Neural progenitor cell (in vitro differentiated cells): ENCODE results near the gene TMEM263. TPM values are rescaled to one million over a fixed set of nuclear protein-coding genes. Genes with fewer than 3 reads are reported as not detected.

ENCODE experiments used
- DNase-seq: peaks from one replicate; pipeline ENCODE4 v3.0.0-alpha.2; 2016; ENCODE audit warnings: low spot score
- H2AFZ ChIP-seq: fragments of 200-600 bp; sonication (generic); replicated peaks from 2 replicates; pipeline ENCODE4 v1.6.1; 2016; ENCODE audit warnings: antibody characterized with exemption
- H3F3A ChIP-seq: fragments of 200-600 bp; sonication (generic); 2 replicates; pipeline ENCODE4 v1.6.1; 2016; ENCODE audit warnings: antibody characterized with exemption, low read depth
- H3K27ac ChIP-seq: fragments of 200-600 bp; sonication (generic); 2 replicates; pipeline ENCODE4 v1.5.1; 2016; ENCODE audit warnings: mild to moderate bottlenecking
- H3K27me3 ChIP-seq: fragments of 200-600 bp; sonication (generic); 2 replicates; pipeline ENCODE4 v1.6.1; 2016; ENCODE audit warnings: mild to moderate bottlenecking, moderate library complexity
- H3K36me3 ChIP-seq: fragments of 200-600 bp; sonication (generic); 2 replicates; pipeline ENCODE4 v1.5.1; 2016
- H3K4me1 ChIP-seq: fragments of 200-600 bp; sonication (generic); 2 replicates; pipeline ENCODE4 v1.6.1; 2016; ENCODE audit warnings: mixed run types
- H3K4me2 ChIP-seq: fragments of 200-600 bp; sonication (generic); 2 replicates; pipeline ENCODE4 v1.6.1; 2016
- H3K4me3 ChIP-seq: fragments of 200-600 bp; sonication (generic); 2 replicates; pipeline ENCODE4 v1.5.1; 2016
- H3K79me2 ChIP-seq: fragments of 200-600 bp; sonication (generic); 2 replicates; pipeline ENCODE4 v1.6.1; 2016; ENCODE audit warnings: low read depth
- H3K9ac ChIP-seq: fragments of 200-600 bp; sonication (generic); 2 replicates; pipeline ENCODE4 v1.6.1; 2016
- H3K9me3 ChIP-seq: fragments of 200-600 bp; sonication (generic); 2 replicates; pipeline ENCODE4 v1.5.1; 2016; ENCODE audit warnings: low read depth
- H4K20me1 ChIP-seq: fragments of 200-600 bp; sonication (generic); 2 replicates; pipeline ENCODE4 v1.6.1; 2016; ENCODE audit warnings: low read depth
- H3K27ac Mint-ChIP-seq: 3 replicates; pipeline ENCODE4 v1.8.0; 2021; ENCODE audit warnings: mixed read lengths
- H3K27me3 Mint-ChIP-seq: 2 replicates; pipeline ENCODE4 v1.8.0; 2022; ENCODE audit warnings: low read depth, mild to moderate bottlenecking, inconsistent platforms, moderate library complexity, mixed read lengths; ENCODE audit not compliant: insufficient read depth
- H3K36me3 Mint-ChIP-seq: 3 replicates; pipeline ENCODE4 v1.8.0; 2021; ENCODE audit warnings: mixed read lengths
- H3K4me1 Mint-ChIP-seq: 3 replicates; pipeline ENCODE4 v1.8.0; 2021; ENCODE audit warnings: mixed read lengths
- H3K4me3 Mint-ChIP-seq: 3 replicates; pipeline ENCODE4 v1.8.0; 2021; ENCODE audit warnings: mild to moderate bottlenecking, moderate library complexity, mixed read lengths
- H3K9me3 Mint-ChIP-seq: 3 replicates; pipeline ENCODE4 v1.8.0; 2020; ENCODE audit warnings: mixed read lengths
- CTCF ChIP-seq: fragments of 200-600 bp; sonication (generic); IDR thresholded peaks from 2 replicates; pipeline ENCODE4 v1.5.1; 2017; ENCODE audit warnings: antibody characterized with exemption, mild to moderate bottlenecking
- EZH2 ChIP-seq: fragments of 200-600 bp; sonication (generic); IDR thresholded peaks from 2 replicates; pipeline ENCODE4 v1.6.1; 2017; ENCODE audit warnings: antibody characterized with exemption, mild to moderate bottlenecking, moderate library complexity
- EZH2phosphoT487 ChIP-seq: fragments of 200-600 bp; sonication (generic); IDR thresholded peaks from 2 replicates; pipeline ENCODE4 v1.6.1; 2017; ENCODE audit warnings: antibody characterized with exemption
- total RNA-seq: library from RNA; depleted of rRNA; stranded (reverse); fragments of >200 nt; gene quantifications from 2 replicates; pipeline ENCODE4 v1.2.3, GENCODE V29; 2015; ENCODE audit warnings: low replicate concordance

The TMEM263 gene
- total RNA-seq, 1 donor from 2014 or later: 39.7 TPM

GRCh38 chr12:106960443-106960842 is 4.7 kb downstream of the TMEM263 start:
- H3K4me1 ChIP-seq: no peaks in the 10 kb centered on the region
- H3K27me3 ChIP-seq: no peaks in the 10 kb centered on the region
- H3K9ac ChIP-seq: no peak overlapping the region
- H3K4me3 ChIP-seq: no peak overlapping the region
- no peaks in the 10 kb centered on the region for H3K27me3 Mint-ChIP-seq
- H4K20me1 ChIP-seq: peaks cover 23% of the 10 kb centered on the region
- H3K27ac Mint-ChIP-seq: no peak overlapping the region
- peaks cover 17% of the 10 kb centered on the region for H3K4me1 Mint-ChIP-seq
- TF ChIP-seq CTCF (no peak), EZH2phosphoT487 (no peak), EZH2 (no peak)
- H3K9me3 ChIP-seq: no peaks in the 10 kb centered on the region
- no peak for DNase-seq
- peaks cover 3% of the 10 kb centered on the region for H3K36me3 Mint-ChIP-seq
- no peaks in the 10 kb centered on the region for H3K36me3 ChIP-seq
- H3K27ac ChIP-seq: no peak overlapping the region
- H3F3A ChIP-seq: peaks cover 12% of the 10 kb centered on the region
- peaks cover 54% of the 10 kb centered on the region for H3K79me2 ChIP-seq
- no peak overlapping the region for H3K4me2 ChIP-seq
- no peak overlapping the region for H2AFZ ChIP-seq
- H3K9me3 Mint-ChIP-seq: no peaks in the 10 kb centered on the region
- no peak overlapping the region for H3K4me3 Mint-ChIP-seq

GRCh38 chr12:106962286-106962685 is 6.6 kb downstream of the TMEM263 start:
- no peak overlapping the region for H3K4me3 ChIP-seq
- H3K27me3 ChIP-seq: no peaks in the 10 kb centered on the region
- no peak overlapping the region for H3K4me3 Mint-ChIP-seq
- no peaks in the 10 kb centered on the region for H3K4me1 ChIP-seq
- no peaks in the 10 kb centered on the region for H3K27me3 Mint-ChIP-seq
- no peak overlapping the region for H3K27ac ChIP-seq
- no peak overlapping the region for H3K27ac Mint-ChIP-seq
- peaks cover 9% of the 10 kb centered on the region for H3K4me1 Mint-ChIP-seq
- no peak overlapping the region for H3K4me2 ChIP-seq
- H2AFZ ChIP-seq: no peak overlapping the region
- peaks cover 22% of the 10 kb centered on the region for H4K20me1 ChIP-seq
- TF ChIP-seq CTCF (no peak), EZH2phosphoT487 (no peak)
- H3K9me3 ChIP-seq: no peaks in the 10 kb centered on the region
- H3K79me2 ChIP-seq: peaks cover 44% of the 10 kb centered on the region
- H3K36me3 Mint-ChIP-seq: peaks cover 11% of the 10 kb centered on the region
- H3F3A ChIP-seq: no peaks in the 10 kb centered on the region
- H3K9me3 Mint-ChIP-seq: no peaks in the 10 kb centered on the region
- no peaks in the 10 kb centered on the region for H3K36me3 ChIP-seq
- no peak overlapping the region for H3K9ac ChIP-seq
- no peak for DNase-seq

- Histone ChIP-seq H4K20me1 (peaks cover 9% of the 10 kb centered on the region), H3K27me3 (no peaks in the 10 kb centered on the region), H3K4me3 (no peak overlapping the region), H2AFZ (no peak overlapping the region), H3K9me3 (no peaks in the 10 kb centered on the region), H3K4me1 (no peaks in the 10 kb centered on the region), H3F3A (no peaks in the 10 kb centered on the region), H3K4me2 (no peak overlapping the region), H3K36me3 (no peaks in the 10 kb centered on the region), H3K79me2 (peaks cover 22% of the 10 kb centered on the region), H3K27ac (no peak overlapping the region), H3K9ac (no peak overlapping the region)
- H3K27me3 Mint-ChIP-seq: no peaks in the 10 kb centered on the region
- H3K4me1 Mint-ChIP-seq: no peaks in the 10 kb centered on the region
- H3K36me3 Mint-ChIP-seq: peaks cover 23% of the 10 kb centered on the region
- TF ChIP-seq EZH2 (no peak), EZH2phosphoT487 (no peak), CTCF (no peak)
- H3K9me3 Mint-ChIP-seq: no peaks in the 10 kb centered on the region
- H3K27ac Mint-ChIP-seq: no peak overlapping the region
- no peak for DNase-seq
- H3K4me3 Mint-ChIP-seq: no peak overlapping the region
Observed at GRCh38 chr12:106964526-106964925, 8.8 kb downstream of the TMEM263 start.
